Keratinocyte (primary cell): ENCODE data around the gene RAPGEF1. TPM values are rescaled to one million over a fixed set of nuclear protein-coding genes. Genes with fewer than 3 reads are reported as not detected.
A peak's percentile ranks its signal among the peaks of the same experiment; 100 is the strongest.

Source experiments
- DNase-seq: peaks from one replicate; pipeline ENCODE4 v3.0.0-alpha.2; 2011; ENCODE audit warnings: low read depth, missing footprints, low spot score
- FAIRE-seq: peaks from 2 replicates; lab custom pipeline; 2011; peaks lifted over from hg19 to GRCh38; lab: Jason Lieb, UNC
- H2AFZ ChIP-seq: 2 replicates; pipeline ENCODE4 v1.6.0; 2012; ENCODE audit warnings: low read length, control low read depth, inconsistent platforms; ENCODE audit not compliant: control insufficient read depth
- H3K27ac ChIP-seq: 2 replicates; pipeline ENCODE4 v1.5.1; 2011; ENCODE audit warnings: low read length; ENCODE audit not compliant: control insufficient read depth, insufficient read depth
- H3K27me3 ChIP-seq: 3 replicates; pipeline ENCODE4 v1.6.0; 2011; ENCODE audit warnings: low read length; ENCODE audit not compliant: control insufficient read depth, insufficient read depth; ENCODE audit errors: extremely low read depth
- H3K36me3 ChIP-seq, 2 experiments: 2 replicates in 1 of 2; 3 replicates in 1 of 2; pipeline ENCODE4 v1.5.1; 2011; ENCODE audit warnings: low read length in 2 of 2, mild to moderate bottlenecking in 1 of 2; ENCODE audit not compliant: control insufficient read depth in 2 of 2, insufficient read depth in 2 of 2; ENCODE audit errors: extremely low read depth in 1 of 2
- H3K4me1 ChIP-seq: 3 replicates; pipeline ENCODE4 v1.5.1; 2011; ENCODE audit warnings: low read length; ENCODE audit not compliant: control insufficient read depth, insufficient read depth; ENCODE audit errors: extremely low read depth
- H3K4me2 ChIP-seq: 3 replicates; pipeline ENCODE4 v1.6.0; 2011; ENCODE audit warnings: low read depth, low read length; ENCODE audit not compliant: control insufficient read depth, insufficient read depth; ENCODE audit errors: extremely low read depth
- H3K4me3 ChIP-seq, 3 experiments: fragments of 200-600 bp in 1 of 3; sonication (generic) in 1 of 3; 2 replicates in 2 of 3; 3 replicates in 1 of 3; pipeline ENCODE4 v1.5.1; 2011 to 2016; ENCODE audit warnings: low read length in 3 of 3, mild to moderate bottlenecking in 3 of 3, control low read depth in 2 of 3, inconsistent platforms in 1 of 3, low read depth in 1 of 3, mixed read lengths in 1 of 3, mixed run types in 1 of 3, moderate library complexity in 1 of 3; ENCODE audit not compliant: control insufficient read depth in 2 of 3, insufficient read depth in 2 of 3; ENCODE audit errors: extremely low read depth in 1 of 3
- H3K79me2 ChIP-seq: 2 replicates; pipeline ENCODE4 v1.6.0; 2012; ENCODE audit warnings: low read length; ENCODE audit not compliant: control insufficient read depth, insufficient read depth
- H3K9ac ChIP-seq: 3 replicates; pipeline ENCODE4 v1.6.0; 2011; ENCODE audit warnings: low read length; ENCODE audit not compliant: control insufficient read depth, insufficient read depth; ENCODE audit errors: extremely low read depth
- H3K9me1 ChIP-seq: 3 replicates; pipeline ENCODE4 v1.6.0; 2011; ENCODE audit warnings: low read length; ENCODE audit not compliant: control insufficient read depth, insufficient read depth; ENCODE audit errors: extremely low read depth
- H3K9me3 ChIP-seq: 2 replicates; pipeline ENCODE4 v1.5.1; 2012; ENCODE audit warnings: low read depth, low read length; ENCODE audit not compliant: control insufficient read depth
- H4K20me1 ChIP-seq: 3 replicates; pipeline ENCODE4 v1.6.0; 2011; ENCODE audit warnings: low read length; ENCODE audit not compliant: control insufficient read depth, insufficient read depth; ENCODE audit errors: extremely low read depth
- CTCF ChIP-seq, 3 experiments: IDR thresholded peaks in 1 of 3; conservative IDR thresholded peaks in 1 of 3; optimal IDR thresholded peaks in 1 of 3; 2 replicates in 2 of 3; 3 replicates in 1 of 3; pipeline versions ENCODE3 to v1.5.1; 2011; ENCODE audit warnings: low read length in 3 of 3, mild to moderate bottlenecking in 3 of 3, moderate library complexity in 2 of 3, control low read depth in 1 of 3, inconsistent platforms in 1 of 3; ENCODE audit not compliant: insufficient read depth in 2 of 3; ENCODE audit errors: extremely low read depth in 1 of 3
- EZH2 ChIP-seq: IDR thresholded peaks from one replicate; pipeline ENCODE4 v1.6.1; 2012; ENCODE audit warnings: inconsistent platforms, mild to moderate bottlenecking, low read length, moderate library complexity
- dilution Hi-C: fragments of 300-500 bp; cut with MboI; formaldehyde crosslinking; loops from one replicate; pipeline ENCODE4 v1.7.0; 2020; ENCODE audit warnings: low sequenced_read_pairs; ENCODE audit not compliant: extremely low pct_ligation_motif_present
- polyA plus RNA-seq, 5 experiments: library from polyadenylated mRNA; depleted of rRNA in 3 of 5; stranded (reverse) in 3 of 5; stranded (forward) in 1 of 5; unstranded in 1 of 5; fragments of >200 nt; gene quantifications; 1 replicate in 1 of 5; 2 replicates in 3 of 5; 3 replicates in 1 of 5; pipeline versions ENCODE4 v1.2.1 to v1.2.3, GENCODE V29; 2011 to 2012; ENCODE audit warnings: missing spikeins in 2 of 5, low read depth in 1 of 5, low replicate concordance in 1 of 5

RAPGEF1 gene
- polyA plus RNA-seq, 1 donor (not counting 4 experiments of a cell fraction or from before 2014, with no cell fraction given), result 18.5 TPM

DNA sequence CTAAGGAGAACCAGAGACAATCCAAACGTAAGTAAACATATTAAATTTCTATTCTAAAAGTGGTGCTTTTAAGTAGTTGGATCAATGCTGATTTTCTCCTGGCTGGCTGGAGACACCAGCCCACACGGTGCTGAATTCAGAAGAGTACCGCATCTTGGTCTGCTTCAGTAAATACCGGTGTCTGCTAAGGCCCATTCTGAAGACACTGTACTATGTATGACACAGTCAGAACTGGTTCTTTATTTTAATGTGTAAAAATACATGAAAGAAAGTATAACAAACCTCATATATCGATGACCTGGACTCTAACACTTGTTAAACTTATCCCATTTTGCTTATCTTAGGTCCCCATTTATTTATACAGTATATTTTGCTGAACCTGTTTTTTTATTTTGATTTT, 32.8 kb downstream of the RAPGEF1 start:
- Histone ChIP-seq H3K9me1 (peaks cover 2% of the 10 kb centered on the region), H3K9ac (peak overlapping the region; percentile 40), H3K4me2 (peak overlapping the region; percentile 71), H3K27me3 (no peaks in the 10 kb centered on the region), H3K4me3 (no peak overlapping the region), H3K79me2 (peaks cover 30% of the 10 kb centered on the region), H3K4me1 (peaks cover 73% of the 10 kb centered on the region), H2AFZ (no peak overlapping the region), H3K27ac (peak overlapping the region; percentile 82), H4K20me1 (peaks cover 5% of the 10 kb centered on the region), H3K36me3 (no peaks in the 10 kb centered on the region), H3K9me3 (no peaks in the 10 kb centered on the region)
- dilution Hi-C loops, result no loop called here
- TF ChIP-seq CTCF (optimal IDR thresholded peaks at IDR 0.05 in 1 of 3, IDR thresholded peaks at IDR 0.05 in 1 of 3, conservative IDR thresholded peaks at IDR 0.05 in 1 of 3; ENCODE audit: extremely low read depth in 1 of 3, insufficient read depth in 2 of 3, low read length in 3 of 3) (no peak), EZH2 (no peak)
- no peak for DNase-seq
- no peak for FAIRE-seq

DNA sequence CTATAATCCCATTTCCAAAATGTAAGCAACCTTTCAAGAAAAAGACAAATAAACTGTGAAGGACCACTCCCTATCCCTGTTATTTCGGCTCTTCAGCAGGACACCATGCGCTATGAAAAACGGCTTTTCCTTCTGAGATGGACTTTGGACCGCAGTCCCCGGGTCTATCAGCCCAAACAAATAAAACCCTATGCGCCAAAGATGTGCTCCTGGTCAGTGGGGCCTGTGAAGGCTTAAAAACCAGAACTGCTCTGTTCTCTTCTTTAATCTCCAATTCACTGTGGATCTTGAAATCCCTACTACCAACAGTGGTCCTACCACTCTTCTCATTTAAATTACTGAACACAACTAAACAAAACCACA, 33.3 kb downstream of the RAPGEF1 start:
- peaks cover 76% of the 10 kb centered on the region for H3K4me1 ChIP-seq
- DNase-seq, result no peak
- no peaks in the 10 kb centered on the region for H3K9me3 ChIP-seq
- TF ChIP-seq EZH2 (no peak), CTCF (optimal IDR thresholded peaks at IDR 0.05 in 1 of 3, IDR thresholded peaks at IDR 0.05 in 1 of 3, conservative IDR thresholded peaks at IDR 0.05 in 1 of 3; ENCODE audit: extremely low read depth in 1 of 3, insufficient read depth in 2 of 3, low read length in 3 of 3) (no peak)
- no peak for FAIRE-seq
- no peak overlapping the region for H2AFZ ChIP-seq
- no peak overlapping the region for H3K9ac ChIP-seq
- H3K4me3 ChIP-seq, result no peak overlapping the region
- H3K27ac ChIP-seq, result peak overlapping the region; percentile 82
- no peaks in the 10 kb centered on the region for H3K36me3 ChIP-seq
- no peak overlapping the region for H3K4me2 ChIP-seq
- H3K27me3 ChIP-seq, result no peaks in the 10 kb centered on the region
- peaks cover 28% of the 10 kb centered on the region for H3K79me2 ChIP-seq
- dilution Hi-C loops, result no loop called here
- peaks cover 5% of the 10 kb centered on the region for H4K20me1 ChIP-seq
- peaks cover 2% of the 10 kb centered on the region for H3K9me1 ChIP-seq
